GM12801 (cell line): ENCODE results near the gene XPNPEP1.
A peak's percentile ranks its signal among the peaks of the same experiment; 100 is the strongest.

Source experiments
- CTCF ChIP-seq: IDR thresholded peaks from one replicate; pipeline ENCODE4 v1.5.1; 2011; ENCODE audit warnings: control low read depth; ENCODE audit not compliant: insufficient read length; ENCODE audit errors: extremely low read depth

XPNPEP1 gene

DNA sequence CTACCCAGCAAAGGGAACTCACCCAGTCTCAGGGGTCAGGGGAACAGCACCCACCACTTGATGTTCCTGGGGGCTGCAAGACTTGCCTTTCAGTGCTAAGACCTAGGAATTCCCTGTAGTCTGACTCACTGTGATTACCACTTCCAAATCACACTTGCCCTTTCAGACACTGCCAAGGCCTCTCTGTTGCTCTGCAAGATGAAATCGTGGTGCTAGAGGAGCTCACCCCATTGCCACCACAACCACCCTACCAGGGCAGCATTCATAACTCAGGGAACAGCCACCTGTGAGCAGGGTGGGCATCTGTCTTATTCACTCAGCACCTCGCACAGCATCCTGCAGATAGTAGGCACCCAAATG, 36.5 kb downstream of the XPNPEP1 start:
- TF ChIP-seq CTCF: no peak

DNA sequence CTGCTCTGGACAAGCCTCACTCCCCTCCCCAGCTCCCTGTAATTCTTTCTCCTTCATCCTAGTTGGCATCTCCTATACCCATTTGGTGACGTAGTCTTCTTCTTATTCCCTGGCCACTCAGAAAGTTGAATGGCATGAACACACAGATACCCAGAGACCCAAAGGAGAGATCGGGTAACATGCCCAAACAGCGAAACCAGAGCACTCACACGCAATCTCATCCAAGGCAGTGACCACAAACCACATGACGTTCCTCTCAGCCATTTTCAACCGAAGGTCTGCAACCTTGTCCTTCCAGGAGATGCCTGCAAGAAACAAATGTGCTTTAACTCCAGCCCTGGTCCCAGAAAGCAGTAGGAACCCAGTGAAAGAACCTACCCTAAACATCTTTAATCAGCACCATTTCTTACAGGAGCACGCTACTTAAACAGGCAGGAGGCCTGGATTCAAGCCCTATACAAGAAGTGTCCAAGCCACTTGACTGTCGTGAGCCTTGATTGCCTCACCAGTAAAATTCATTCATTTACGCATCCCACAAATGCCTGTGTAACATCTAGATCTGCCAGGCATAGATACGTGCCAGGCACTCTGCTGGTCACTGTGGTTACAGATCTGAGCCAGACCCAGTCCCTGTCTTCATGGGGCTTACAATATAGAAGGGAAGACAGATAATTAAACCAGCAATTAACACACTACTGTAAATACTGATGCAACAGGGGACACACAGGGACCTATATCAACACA, 37.1 kb downstream of the XPNPEP1 start:
- no peak for TF ChIP-seq CTCF

DNA sequence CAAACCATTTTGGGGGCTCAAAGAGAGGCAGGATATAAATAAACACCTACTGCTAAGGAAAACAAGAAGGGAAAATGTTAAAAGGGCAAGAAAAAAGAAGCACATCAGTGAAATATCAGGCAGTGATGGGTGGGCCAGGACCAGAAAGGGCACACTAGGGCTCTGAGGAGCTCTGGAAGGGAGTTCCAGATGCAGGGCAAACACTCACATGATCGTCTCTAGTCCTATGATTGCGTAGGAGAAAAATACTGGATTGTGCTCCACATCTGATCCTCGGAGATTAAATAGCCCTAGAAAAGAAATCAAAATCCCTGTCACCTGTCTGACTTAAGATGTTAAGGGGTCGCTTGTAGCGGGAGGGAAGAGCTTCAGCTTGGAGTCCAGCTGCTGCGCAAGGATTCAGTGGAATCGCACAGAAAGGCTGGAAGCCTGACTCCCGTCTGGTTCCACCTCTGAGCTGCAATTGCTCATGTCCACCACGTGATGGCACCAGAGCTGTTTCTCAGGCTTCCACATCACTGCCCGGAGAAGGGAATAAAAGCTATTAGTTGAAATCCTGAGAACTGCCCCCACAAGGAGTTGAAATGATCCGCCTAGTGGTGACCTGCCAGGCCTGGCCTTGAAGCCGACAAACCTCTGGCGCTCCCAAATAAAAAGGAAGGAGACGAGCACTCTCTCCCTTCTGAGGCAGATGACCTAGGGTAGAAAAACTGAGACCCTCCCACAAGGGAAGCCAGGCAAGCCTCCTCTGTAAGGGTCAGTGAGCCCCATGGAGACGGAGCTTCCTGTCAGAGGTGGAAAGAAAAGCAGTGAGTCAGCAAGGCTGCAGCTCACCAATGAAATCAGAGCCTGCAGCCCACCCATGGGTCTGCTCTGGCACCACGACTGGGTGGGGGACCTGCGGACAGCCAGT, 39.2 kb downstream of the XPNPEP1 start:
- TF ChIP-seq CTCF: peak; percentile 18

GRCh38 chr10:109882251-109883057, 40.9 kb downstream of the XPNPEP1 start:
- no peak for TF ChIP-seq CTCF

DNA sequence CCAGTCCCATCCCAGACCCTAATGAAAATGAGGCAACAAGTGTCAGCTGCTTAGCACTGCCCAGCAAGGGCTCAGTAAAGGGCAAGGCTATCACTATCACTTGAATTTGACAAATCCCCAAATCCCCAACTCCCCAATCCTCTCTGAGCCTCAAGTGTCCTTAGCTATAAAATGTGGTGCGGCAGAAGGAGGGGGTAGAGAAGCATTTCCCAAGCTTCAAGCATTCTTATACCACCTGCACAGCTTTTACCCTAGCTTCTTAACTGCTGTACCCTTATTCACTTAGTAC, 41.6 kb downstream of the XPNPEP1 start:
- no peak for TF ChIP-seq CTCF

GRCh38 chr10:109880886-109881768, 42.2 kb downstream of the XPNPEP1 start:
- no peak for TF ChIP-seq CTCF

DNA sequence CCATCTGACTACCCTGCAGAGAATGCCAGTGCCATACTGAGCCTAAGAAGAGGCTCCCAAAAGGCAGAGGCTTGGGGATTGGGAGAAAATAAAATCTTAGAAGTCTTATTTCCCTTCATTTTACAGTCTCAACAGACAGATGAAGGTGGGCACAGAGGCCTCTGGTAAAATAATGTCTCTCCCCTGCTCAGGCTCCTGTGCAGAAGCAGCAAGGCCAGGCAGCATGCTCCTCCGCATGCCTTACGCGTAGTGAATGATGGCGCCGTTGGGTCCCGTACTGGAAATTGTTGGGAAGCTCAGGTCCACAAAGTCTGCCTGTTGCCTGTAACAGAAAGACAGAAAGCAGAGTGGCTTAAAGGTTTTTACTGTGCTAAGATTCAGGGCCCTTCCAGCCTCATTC, 45.8 kb downstream of the XPNPEP1 start:
- TF ChIP-seq CTCF: no peak
